ENCODE measurements around the gene IPO11. TPM values are rescaled to one million over a fixed set of nuclear protein-coding genes. Genes with fewer than 3 reads are reported as not detected.
"Not testable (repeated sequence)": the region's sequence is repeated elsewhere in the genome, so short reads cannot be mapped to it uniquely, and the experiment has no call there.

Gene IPO11
- total RNA-seq, 2 experiments from 2014 or later, result 76.1 to 78.7 TPM

DNA sequence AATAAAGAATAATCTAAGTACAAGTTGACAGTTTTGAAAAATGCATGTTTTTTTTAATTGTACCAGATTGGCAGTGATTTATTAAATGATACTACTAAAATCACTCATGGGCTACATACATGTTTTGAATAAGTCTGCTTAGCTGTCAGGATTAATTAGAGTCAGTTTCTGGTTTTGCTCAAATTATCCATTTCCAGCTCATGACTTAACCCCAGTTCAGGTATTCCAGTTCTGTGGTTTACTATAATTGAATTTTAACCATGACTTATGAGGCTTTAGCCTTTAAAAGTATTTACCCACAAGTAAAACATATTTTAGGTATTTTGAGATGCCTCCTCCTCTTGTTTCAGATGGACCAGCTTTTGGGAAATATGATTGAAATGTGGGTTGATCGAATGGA is 148.2 kb downstream of the IPO11 start:
- POLR2A ChIA-PET, result no interaction called here
- CTCF ChIA-PET, result no interaction called here

- ChIA-PET POLR2A (no interaction called here), CTCF (no interaction called here)
Measured at GRCh38 chr5:62561896-62562295, 149.3 kb downstream of the IPO11 start.

GRCh38 chr5:62562867-62563266 is 150.3 kb downstream of the IPO11 start:
- ChIA-PET CTCF (no interaction called here), POLR2A (no interaction called here)

DNA sequence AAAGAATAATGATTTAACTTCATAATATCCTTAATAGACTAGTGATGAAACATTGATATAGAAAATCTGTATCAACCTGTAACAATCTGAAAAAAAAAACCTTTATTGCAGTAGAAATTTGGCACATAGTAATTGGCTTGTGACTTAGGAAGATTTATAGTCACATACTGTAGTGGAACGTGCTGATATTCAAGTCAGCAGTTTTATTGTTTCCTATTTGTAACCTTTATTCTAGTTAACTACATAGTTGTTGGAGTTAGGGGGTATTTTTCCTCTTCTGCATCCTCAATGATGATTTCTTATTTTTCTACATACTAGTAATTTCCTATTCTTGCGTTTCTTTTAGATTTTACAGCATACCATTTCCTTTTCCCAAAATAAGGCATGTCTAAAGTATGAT is 151.5 kb downstream of the IPO11 start:
- ChIA-PET CTCF (no interaction called here), POLR2A (no interaction called here)

DNA sequence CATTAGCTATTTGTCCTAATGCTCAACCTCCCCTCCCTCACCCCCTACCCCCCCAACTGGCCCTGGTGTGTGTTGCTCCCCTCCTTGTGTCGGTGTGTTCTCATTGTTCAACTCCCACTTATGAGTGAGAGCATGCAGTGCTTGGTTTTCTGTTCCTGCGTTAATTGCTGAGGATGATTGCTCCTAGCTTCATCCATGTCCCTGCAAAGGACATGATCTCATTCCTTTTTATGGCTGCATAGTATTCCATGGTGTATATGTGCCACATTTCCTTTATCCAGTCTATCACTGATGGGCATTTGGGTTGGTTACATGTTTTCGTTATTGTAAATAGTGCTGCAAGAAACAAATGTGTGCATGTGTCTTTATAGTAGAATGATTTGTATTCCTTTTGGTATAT is 153.2 kb downstream of the IPO11 start:
- CTCF ChIA-PET, POLR2A ChIA-PET: not testable (repeated sequence)

DNA sequence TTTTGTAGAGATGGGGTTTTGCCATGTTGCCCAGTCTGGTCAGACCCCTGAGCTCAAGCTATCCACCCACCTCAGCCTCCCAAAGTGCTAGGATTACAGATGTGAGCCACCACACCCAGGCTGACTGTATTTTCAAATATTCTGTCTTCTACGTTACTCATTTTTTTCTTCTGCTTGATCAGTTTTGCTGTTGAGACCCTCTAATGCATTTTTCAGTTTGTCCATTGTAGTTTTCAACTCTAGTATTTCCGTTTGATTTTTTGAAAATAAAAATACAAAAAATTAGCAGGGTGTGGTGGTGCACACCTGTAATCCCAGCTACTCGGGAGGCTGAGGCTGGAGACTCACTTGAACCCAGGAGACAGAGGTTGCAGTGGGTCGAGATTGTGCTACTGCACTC is 155.6 kb downstream of the IPO11 start:
- ChIA-PET POLR2A (no interaction called here), CTCF (interaction anchor here (0.6 to 1.2 kb wide), 2 partner anchors 21 to 89 kb away, joined by 3 to 4 read pairs; no protein-coding TSS in a partner anchor)

DNA sequence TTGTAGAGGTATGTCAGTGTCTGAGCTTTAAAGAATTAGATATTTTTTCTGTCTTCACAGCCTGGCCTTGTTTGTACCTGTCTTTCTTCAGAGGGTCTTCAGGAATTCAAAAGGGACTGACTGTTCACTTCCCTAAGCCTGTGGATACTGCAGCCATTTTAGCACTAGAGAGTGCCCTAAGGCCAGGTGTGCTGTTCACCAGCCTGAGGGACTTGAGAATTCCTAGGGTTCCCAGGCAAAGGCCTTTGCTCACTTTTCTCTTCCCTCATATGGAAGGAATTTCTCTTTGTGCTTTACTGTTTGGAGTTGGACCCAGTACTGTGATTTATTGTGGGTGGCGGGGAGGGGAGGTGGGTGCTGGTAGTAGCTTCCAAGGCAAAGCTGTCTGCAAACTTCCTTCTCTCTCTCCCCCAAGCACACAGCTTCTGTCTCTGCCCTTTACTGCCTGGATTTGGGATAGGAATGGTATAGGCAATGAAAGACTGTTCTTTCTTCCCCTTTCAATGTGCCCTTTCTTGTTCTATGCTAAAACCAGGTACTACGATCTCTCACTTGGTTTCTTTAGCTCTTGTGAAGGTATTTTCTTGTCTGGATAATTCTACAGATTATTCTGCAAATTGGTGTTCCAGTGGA is 156.4 kb downstream of the IPO11 start:
- ChIA-PET CTCF (interaction anchor here (0.6 to 1.2 kb wide), 2 partner anchors 21 to 88 kb away, joined by 3 to 4 read pairs; no protein-coding TSS in a partner anchor), POLR2A (interaction anchor here (0.6 kb wide), 1 partner anchor 19 kb away, joined by 3 read pairs; no protein-coding TSS in a partner anchor)

DNA sequence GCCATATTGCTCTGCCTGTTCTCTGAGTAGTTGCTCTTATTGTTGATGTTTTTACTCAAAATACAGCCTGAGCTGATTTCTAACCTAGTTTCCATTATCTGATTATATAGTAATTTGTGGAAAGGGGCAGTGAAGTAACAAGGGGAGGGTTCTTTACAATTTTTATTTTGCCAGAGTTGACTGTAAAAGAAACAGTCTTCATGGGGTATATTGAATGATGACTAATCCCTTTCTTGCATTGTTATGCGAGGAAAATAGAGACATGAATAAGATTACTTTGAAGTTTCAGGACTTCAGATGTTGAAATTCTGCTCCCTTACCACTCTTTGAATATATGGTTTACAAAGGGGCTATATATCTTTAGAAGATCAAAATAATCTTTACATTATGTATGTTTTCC is 156.9 kb downstream of the IPO11 start:
- POLR2A ChIA-PET, result no interaction called here

GRCh38 chr5:62572918-62573514 is 160.5 kb downstream of the IPO11 start:
- CTCF ChIA-PET, result no interaction called here

More for the DNA sequence above, 156.9 kb downstream of the IPO11 start:
- CTCF ChIA-PET, result no interaction called here

DNA sequence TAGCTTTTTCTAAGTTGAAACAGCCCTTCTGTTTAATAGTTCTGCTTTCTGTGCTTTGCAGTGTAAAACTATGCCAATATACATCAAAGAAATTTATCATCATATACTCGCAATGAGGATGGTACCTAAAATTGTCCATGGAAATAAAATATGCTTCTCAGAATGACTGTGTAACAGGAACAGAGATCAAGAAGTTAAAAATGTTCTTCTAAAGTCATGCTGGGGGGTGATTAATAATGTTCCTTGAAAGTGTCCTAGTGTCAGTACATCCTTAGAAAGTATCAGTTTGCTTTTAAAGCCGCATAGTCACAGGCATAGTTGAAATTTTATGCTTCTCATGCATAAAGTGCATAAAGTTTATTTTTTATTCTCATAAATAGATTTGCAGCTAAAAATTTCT is 162.0 kb downstream of the IPO11 start:
- ChIA-PET CTCF (no interaction called here), POLR2A (interaction anchor here (1.1 kb wide), 1 partner anchor 37 kb away, joined by 4 read pairs; no protein-coding TSS in a partner anchor)

More at GRCh38 chr5:62572918-62573514, 160.5 kb downstream of the IPO11 start:
- POLR2A ChIA-PET, result no interaction called here

DNA sequence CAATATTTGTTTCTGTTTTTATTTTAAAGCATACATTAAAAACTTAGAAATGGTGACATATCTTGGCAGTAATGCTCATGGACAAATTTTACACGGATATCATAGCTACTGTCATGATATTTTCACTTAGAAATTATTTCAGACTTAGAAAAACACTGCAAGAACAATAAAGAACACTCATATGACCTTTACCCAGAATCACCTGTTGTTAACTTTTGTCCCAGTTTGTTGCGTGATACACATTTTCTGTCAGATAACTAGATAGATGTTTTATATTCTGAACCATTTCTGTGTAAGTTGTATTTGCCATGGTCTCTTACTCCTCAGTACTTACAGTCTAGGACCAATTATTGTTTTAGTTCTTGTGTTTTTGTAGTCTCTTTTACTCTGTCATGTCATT is 162.5 kb downstream of the IPO11 start:
- ChIA-PET CTCF (no interaction called here), POLR2A (interaction anchor here (1.1 kb wide), 1 partner anchor 37 kb away, joined by 4 read pairs; no protein-coding TSS in a partner anchor)

- ChIA-PET CTCF (no interaction called here), POLR2A (no interaction called here)
Measured at GRCh38 chr5:62575489-62575888, 162.9 kb downstream of the IPO11 start.

GRCh38 chr5:62576570-62577170 is 164.1 kb downstream of the IPO11 start:
- ChIA-PET POLR2A (interaction anchor here (0.6 to 1.0 kb wide), 2 partner anchors 70 to 271 kb away, joined by 3 to 4 read pairs; partner anchors contain the start of gene KIF2A), CTCF (interaction anchor here (0.5 kb wide), 1 partner anchor 12 kb away, joined by 3 read pairs; no protein-coding TSS in a partner anchor)

DNA sequence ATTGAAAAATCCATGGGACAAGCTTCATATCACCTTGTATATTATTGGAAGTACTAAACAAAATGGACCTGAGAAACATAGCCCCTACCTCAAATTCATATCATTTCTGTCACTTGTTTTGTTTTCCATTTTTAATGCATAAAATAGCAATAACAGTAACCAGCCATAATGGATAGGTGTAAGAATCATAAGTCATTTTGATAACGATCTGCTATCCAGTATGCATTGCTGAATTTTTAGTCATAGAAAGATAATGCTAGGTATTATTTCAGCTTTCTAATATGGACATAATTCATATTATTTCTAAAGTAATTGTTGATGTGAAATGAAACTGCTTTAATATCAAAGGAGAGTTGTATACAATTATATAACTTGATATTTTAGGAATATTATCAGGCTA is 164.9 kb downstream of the IPO11 start:
- ChIA-PET POLR2A (interaction anchor here (0.5 kb wide), 1 partner anchor 1420 kb away, joined by 5 read pairs; no protein-coding TSS in a partner anchor), CTCF (no interaction called here)

- POLR2A ChIA-PET, result no interaction called here
Measured at GRCh38 chr5:62578540-62578939, 166.0 kb downstream of the IPO11 start, which contains the start of gene LRRC70. LRRC70 (plus strand) TSS chr5:62578819; CDS start chr5:62579439, 620 bp downstream.

GRCh38 chr5:62579761-62580160 is 167.2 kb downstream of the IPO11 start:
- ChIA-PET CTCF (no interaction called here), POLR2A (no interaction called here)

More at GRCh38 chr5:62578540-62578939, 166.0 kb downstream of the IPO11 start, which contains the start of gene LRRC70:
- CTCF ChIA-PET, result no interaction called here

DNA sequence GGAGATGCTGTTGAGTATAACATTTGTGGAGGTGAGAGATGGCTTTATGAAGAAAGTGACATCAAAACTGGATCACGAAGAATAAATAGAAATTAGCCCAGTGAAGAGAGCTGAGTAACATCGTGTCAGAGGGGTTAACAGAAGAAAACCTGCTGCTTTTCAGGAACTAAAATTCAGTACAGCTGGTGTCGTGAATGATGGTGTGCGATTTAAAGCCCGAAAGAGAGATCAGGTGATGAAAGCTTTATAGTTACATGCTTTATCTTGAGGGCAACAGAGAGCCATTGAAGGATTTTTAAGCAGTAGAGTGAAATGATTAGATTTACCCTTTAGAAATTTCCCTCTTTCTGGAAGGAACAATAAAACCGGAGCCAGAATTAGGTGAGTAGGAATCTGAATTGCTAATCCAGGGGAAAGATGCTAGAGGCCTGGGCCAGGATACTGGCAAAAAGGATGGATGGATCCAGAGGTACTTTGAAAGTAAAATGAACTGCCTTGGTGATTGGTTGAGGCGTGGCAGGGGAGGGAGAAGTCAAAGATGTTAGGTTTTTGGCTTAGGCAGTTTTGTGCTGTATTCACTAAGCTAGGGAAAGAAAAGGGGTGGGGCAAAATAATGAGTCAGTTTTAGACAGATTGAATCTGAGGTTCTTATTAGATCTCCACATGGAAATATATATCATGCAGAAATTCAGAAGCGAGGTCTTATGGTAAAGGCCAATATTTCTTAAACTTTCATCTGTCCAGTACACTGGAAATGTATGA is 169.5 kb downstream of the IPO11 start:
- ChIA-PET CTCF (no interaction called here), POLR2A (no interaction called here)

DNA sequence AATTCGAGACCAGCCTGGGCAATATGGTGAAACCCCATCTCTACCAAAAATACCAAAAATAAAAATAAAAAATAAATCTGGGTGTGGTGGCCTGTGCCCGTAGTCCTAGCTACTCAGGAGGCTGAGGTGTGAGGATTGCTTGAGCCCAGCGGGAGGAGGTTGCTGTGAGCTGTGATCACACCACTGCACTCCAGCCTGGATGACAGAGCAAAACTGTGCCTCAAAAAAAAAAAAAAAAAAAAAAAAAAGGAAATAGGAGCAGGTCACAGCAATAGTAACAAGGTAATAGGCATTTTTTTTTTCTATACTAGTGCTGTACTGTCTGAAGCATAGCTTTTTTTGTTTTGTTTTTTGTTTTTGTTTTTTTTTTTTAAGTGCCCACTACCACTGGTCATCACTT is 171.8 kb downstream of the IPO11 start:
- ChIA-PET POLR2A (interaction anchor here (0.7 kb wide), 1 partner anchor 87 kb away, joined by 15 read pairs; no protein-coding TSS in a partner anchor), CTCF (interaction anchor here (0.7 kb wide), 1 partner anchor 911 kb away, joined by 5 read pairs; no protein-coding TSS in a partner anchor)

DNA sequence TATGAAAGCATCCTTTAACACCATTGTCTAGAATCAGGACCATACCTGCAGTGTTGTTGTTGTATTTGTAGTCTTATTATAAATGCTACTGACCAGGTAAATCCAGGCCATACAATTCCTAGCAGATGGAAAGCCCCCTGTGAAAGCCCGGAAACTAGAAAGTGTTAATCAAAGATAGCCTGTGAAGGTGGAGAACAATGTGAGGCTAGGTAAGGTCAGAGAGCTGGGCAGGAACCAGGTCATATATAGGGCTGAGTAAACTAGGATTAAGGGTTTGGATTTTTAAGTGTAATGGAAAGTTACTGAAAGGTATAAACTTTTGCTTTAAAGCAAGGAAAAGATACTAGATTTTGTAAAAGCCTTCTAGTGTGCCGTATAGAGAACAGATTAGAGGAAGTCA is 172.7 kb downstream of the IPO11 start:
- ChIA-PET CTCF (no interaction called here), POLR2A (no interaction called here)

DNA sequence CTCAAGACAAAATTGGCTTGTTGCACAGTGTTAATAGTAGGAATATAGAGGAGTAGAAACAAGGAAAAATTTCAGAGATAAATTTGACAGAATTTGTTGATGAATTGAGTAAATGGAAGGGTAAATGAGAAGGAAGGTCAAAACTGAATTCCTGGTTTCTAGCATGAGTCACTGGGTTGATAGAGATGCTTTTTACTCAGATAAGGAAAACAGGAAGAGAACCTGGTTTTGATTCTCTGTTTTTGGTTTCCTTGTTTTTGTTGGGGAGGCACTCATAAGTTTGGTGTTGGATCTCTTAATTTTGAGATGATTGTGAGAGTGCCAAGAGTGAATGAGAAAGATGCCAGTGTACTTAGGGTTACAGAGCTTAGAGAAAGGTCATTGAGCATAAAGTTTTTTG is 173.2 kb downstream of the IPO11 start:
- ChIA-PET CTCF (no interaction called here), POLR2A (no interaction called here)

Data from activated CD8-positive, alpha-beta memory T cell treated with anti-CD3 and anti-CD28 coated beads for 36 hours (primary cell).